ENCODE results near the gene SOCS6. TPM values are rescaled to one million over a fixed set of nuclear protein-coding genes. Genes with fewer than 3 reads are reported as not detected.

The SOCS6 gene
- polyA plus RNA-seq, 4 donors: 10.3 to 42.6 (median 13.2) TPM

DNA sequence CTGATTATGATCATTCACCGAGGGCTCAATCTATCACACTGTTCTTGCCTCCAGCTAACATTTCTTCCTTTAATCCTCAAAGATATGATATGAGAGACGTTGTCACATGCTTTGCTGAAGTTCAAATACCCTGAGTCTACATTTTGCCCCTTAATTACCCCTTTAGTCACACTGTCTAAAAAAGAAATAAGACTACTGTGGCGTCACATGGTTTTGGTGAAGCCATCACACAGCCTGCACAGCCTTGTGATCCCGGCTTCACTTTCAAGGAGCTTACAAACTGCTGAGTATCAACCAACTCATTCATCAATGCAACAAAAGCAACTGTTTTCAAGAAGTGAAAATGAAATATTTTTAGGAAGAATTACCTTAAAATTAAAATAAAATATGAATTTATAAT, 31.9 kb upstream of the SOCS6 start:
- Histone ChIP-seq H3K36me3 (ENCODE audit: control insufficient read depth in 3 of 3, insufficient read depth in 2 of 3, low read depth in 1 of 3, low read length in 3 of 3) (no peaks in the 10 kb centered on the region), H3K4me3 (ENCODE audit: low read depth in 1 of 3, low read length in 3 of 3) (no peak overlapping the region), H3K27ac (ENCODE audit: low read depth in 1 of 3, low read length in 2 of 3) (no peak overlapping the region), H3K27me3 (ENCODE audit: control insufficient read depth in 3 of 3, insufficient read depth in 3 of 3, low read length in 3 of 3) (no peaks in the 10 kb centered on the region), H3K4me1 (ENCODE audit: control insufficient read depth in 3 of 3, insufficient read depth in 2 of 3, low read depth in 1 of 3, low read length in 2 of 3) (no peaks in the 10 kb centered on the region), H3K9me3 (ENCODE audit: control insufficient read depth in 2 of 2, insufficient read depth in 1 of 2, low read depth in 1 of 2, low read length in 1 of 2) (peaks cover 0 to under 1% of the 10 kb centered on the region in 2 donors)
- DNase-seq: peak in 1 of 2 donors; percentile 26
- no peak for FAIRE-seq
- 40 to 62% (median 51%) methylated on average over 4 of the region's 4 CpGs for WGBS, 3 donors

DNA sequence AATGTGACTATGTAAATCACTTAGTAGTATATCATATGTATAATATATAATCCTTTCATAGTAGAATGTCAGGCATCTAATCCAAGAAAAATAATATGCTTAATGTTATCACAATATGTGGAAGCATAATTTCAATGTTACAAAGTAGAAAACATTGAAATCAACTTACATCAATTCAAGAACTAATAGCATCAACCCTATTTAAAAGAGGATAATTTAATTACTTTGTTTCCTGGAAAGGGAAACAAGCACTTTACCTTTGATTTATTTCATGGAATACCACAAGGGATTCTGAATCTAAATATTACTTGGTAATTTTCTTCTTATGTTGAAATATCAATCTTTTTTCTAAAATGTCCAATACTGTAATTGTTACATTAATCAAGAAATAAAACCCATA, 30.6 kb upstream of the SOCS6 start:
- H3K36me3 ChIP-seq (ENCODE audit: control insufficient read depth in 3 of 3, insufficient read depth in 2 of 3, low read depth in 1 of 3, low read length in 3 of 3): no peaks in the 10 kb centered on the region
- DNase-seq (no peak), FAIRE-seq (no peak)
- no peak overlapping the region for H3K4me3 ChIP-seq (ENCODE audit: low read depth in 1 of 3, low read length in 3 of 3)
- no peaks in the 10 kb centered on the region for H3K4me1 ChIP-seq (ENCODE audit: control insufficient read depth in 3 of 3, insufficient read depth in 2 of 3, low read depth in 1 of 3, low read length in 2 of 3)
- H3K9me3 ChIP-seq (ENCODE audit: control insufficient read depth in 2 of 2, insufficient read depth in 1 of 2, low read depth in 1 of 2, low read length in 1 of 2): peaks cover 0 to 5% of the 10 kb centered on the region in 2 donors
- no peaks in the 10 kb centered on the region for H3K27me3 ChIP-seq (ENCODE audit: control insufficient read depth in 3 of 3, insufficient read depth in 3 of 3, low read length in 3 of 3)
- H3K27ac ChIP-seq (ENCODE audit: low read depth in 1 of 3, low read length in 2 of 3): no peak overlapping the region

DNA sequence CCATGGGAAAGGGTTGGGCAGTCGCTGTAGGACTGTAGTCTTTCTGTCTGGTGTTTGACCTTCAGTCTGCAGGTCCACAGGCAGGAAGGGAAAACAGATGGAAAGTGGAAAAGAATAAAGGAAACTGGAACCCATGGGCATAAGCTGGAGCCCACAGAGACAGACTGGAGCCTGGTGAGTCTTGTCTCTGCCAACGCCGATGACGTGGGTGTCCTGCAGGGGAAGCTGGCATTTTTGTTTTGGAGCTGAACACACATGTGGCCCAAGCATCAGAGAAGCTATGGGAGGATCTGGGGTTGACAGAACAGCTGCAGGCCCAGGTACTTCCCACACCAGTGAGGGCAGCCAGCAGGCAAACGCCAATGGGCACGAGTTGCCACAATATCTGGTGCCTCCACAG, 28.2 kb upstream of the SOCS6 start:
- Histone ChIP-seq H3K4me1 (ENCODE audit: control insufficient read depth in 3 of 3, insufficient read depth in 2 of 3, low read depth in 1 of 3, low read length in 2 of 3) (no peaks in the 10 kb centered on the region), H3K27me3 (ENCODE audit: control insufficient read depth in 3 of 3, insufficient read depth in 3 of 3, low read length in 3 of 3) (no peaks in the 10 kb centered on the region), H3K9me3 (ENCODE audit: control insufficient read depth in 2 of 2, insufficient read depth in 1 of 2, low read depth in 1 of 2, low read length in 1 of 2) (peaks cover 0 to 7% of the 10 kb centered on the region in 2 donors), H3K27ac (ENCODE audit: low read depth in 1 of 3, low read length in 2 of 3) (no peak overlapping the region), H3K36me3 (ENCODE audit: control insufficient read depth in 3 of 3, insufficient read depth in 2 of 3, low read depth in 1 of 3, low read length in 3 of 3) (no peaks in the 10 kb centered on the region), H3K4me3 (ENCODE audit: low read depth in 1 of 3, low read length in 3 of 3) (no peak overlapping the region)
- DNase-seq: no peak
- 83 to 89% (median 85%) methylated on average over 6 of the region's 6 CpGs for WGBS, 3 donors
- no peak for FAIRE-seq

DNA sequence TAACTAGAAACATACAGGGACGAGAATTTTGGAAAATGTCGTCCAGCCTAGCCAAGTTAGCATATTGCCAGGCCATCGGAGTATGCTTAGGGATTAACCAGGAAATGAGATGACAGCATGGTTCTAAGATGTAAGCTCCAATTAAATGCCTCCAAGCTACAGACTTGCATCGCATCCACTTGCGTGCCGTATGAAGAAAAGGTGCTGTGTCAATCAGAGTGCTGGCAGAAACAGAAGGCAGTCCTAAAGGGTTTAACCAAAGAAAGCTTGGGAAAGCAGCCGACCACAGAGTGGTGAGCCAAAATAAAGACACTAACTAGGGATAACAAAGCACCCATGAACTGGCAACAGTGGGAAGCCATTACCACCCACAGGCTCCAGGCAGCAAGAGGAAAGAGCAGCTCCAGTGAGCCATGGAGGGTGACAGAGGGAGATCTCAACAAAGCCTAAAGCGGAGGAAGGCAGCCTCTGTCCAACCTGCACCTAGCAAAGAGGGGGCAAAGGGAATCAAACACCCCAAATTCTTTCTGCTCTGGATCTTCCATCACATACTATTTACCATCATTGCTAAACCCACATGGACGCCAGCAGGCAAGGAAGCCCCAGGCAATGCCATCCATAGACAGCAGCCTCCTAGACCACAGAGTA, 27.6 kb upstream of the SOCS6 start:
- no peak for FAIRE-seq
- H3K27ac ChIP-seq (ENCODE audit: low read depth in 1 of 3, low read length in 2 of 3): no peak overlapping the region

DNA sequence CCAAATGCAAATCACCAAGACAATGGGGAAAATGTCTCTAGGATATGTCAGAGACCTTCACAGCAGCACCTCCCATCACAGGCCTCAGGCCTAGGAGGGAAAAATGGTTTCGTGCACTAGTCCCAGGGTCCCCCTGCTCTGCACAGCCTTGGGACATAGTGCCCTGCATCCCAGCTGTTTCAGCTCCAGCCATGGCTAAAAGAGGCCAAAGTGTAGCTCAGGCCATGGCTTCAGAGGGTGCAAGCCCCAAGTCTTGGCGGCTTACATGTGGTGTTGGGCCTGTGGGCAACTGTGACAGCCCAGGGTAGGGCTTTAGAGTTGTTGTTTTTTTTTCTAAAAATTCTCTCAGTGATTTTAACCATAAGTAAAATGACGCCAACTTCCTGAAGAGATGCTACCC, 25.5 kb upstream of the SOCS6 start:
- whole genome bisulfite sequencing, 3 donors: 61 to 79% (median 66%) methylated on average over 3 of the region's 3 CpGs
- Histone ChIP-seq H3K4me3 (ENCODE audit: low read depth in 1 of 3, low read length in 3 of 3) (no peak overlapping the region), H3K27ac (ENCODE audit: low read depth in 1 of 3, low read length in 2 of 3) (no peak overlapping the region), H3K36me3 (ENCODE audit: control insufficient read depth in 3 of 3, insufficient read depth in 2 of 3, low read depth in 1 of 3, low read length in 3 of 3) (no peaks in the 10 kb centered on the region), H3K9me3 (ENCODE audit: control insufficient read depth in 2 of 2, insufficient read depth in 1 of 2, low read depth in 1 of 2, low read length in 1 of 2) (peaks cover 0 to 7% of the 10 kb centered on the region in 2 donors), H3K27me3 (ENCODE audit: control insufficient read depth in 3 of 3, insufficient read depth in 3 of 3, low read length in 3 of 3) (no peaks in the 10 kb centered on the region), H3K4me1 (ENCODE audit: control insufficient read depth in 3 of 3, insufficient read depth in 2 of 3, low read depth in 1 of 3, low read length in 2 of 3) (no peaks in the 10 kb centered on the region)
- DNase-seq (no peak), FAIRE-seq (no peak)

More for the DNA sequence above, 27.6 kb upstream of the SOCS6 start:
- Histone ChIP-seq H3K4me1 (ENCODE audit: control insufficient read depth in 3 of 3, insufficient read depth in 2 of 3, low read depth in 1 of 3, low read length in 2 of 3) (no peaks in the 10 kb centered on the region), H3K9me3 (ENCODE audit: control insufficient read depth in 2 of 2, insufficient read depth in 1 of 2, low read depth in 1 of 2, low read length in 1 of 2) (peaks cover 0 to 7% of the 10 kb centered on the region in 2 donors), H3K4me3 (ENCODE audit: low read depth in 1 of 3, low read length in 3 of 3) (no peak overlapping the region), H3K36me3 (ENCODE audit: control insufficient read depth in 3 of 3, insufficient read depth in 2 of 3, low read depth in 1 of 3, low read length in 3 of 3) (no peaks in the 10 kb centered on the region), H3K27me3 (ENCODE audit: control insufficient read depth in 3 of 3, insufficient read depth in 3 of 3, low read length in 3 of 3) (no peaks in the 10 kb centered on the region)
- WGBS, 3 donors: 92 to 97% (median 94%) methylated on average over 9 of the region's 9 CpGs
- DNase-seq: no peak

DNA sequence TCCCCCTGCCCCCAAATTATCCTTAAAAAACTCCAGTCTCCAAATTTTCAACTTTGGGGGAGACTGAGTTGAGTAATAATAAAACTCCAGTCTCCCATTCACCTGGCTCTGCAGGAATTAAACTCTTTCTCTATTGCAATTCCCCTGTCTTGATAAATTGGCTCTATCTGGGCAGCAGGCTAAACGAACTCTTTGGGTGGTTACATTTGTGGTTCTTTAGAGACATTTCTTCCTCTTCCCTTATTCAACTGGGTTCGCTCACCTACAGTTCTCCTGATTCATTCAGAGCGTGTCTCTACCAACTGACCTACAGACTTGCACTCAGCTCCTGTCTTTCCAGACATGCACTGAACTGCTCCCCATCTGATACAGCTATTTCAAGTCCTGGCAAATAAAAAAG, 17.1 kb upstream of the SOCS6 start:
- DNase-seq: no peak
- Histone ChIP-seq H3K36me3 (ENCODE audit: control insufficient read depth in 3 of 3, insufficient read depth in 2 of 3, low read depth in 1 of 3, low read length in 3 of 3) (no peaks in the 10 kb centered on the region), H3K9me3 (ENCODE audit: control insufficient read depth in 2 of 2, insufficient read depth in 1 of 2, low read depth in 1 of 2, low read length in 1 of 2) (peaks cover 1 to 24% of the 10 kb centered on the region in 2 donors), H3K4me3 (ENCODE audit: low read depth in 1 of 3, low read length in 3 of 3) (no peak overlapping the region), H3K4me1 (ENCODE audit: control insufficient read depth in 3 of 3, insufficient read depth in 2 of 3, low read depth in 1 of 3, low read length in 2 of 3) (no peaks in the 10 kb centered on the region), H3K27me3 (ENCODE audit: control insufficient read depth in 3 of 3, insufficient read depth in 3 of 3, low read length in 3 of 3) (no peaks in the 10 kb centered on the region), H3K27ac (ENCODE audit: low read depth in 1 of 3, low read length in 2 of 3) (no peak overlapping the region)
- FAIRE-seq: no peak
- 78 to 89% (median 85%) methylated on average over 3 of the region's 3 CpGs for WGBS, 3 donors

DNA sequence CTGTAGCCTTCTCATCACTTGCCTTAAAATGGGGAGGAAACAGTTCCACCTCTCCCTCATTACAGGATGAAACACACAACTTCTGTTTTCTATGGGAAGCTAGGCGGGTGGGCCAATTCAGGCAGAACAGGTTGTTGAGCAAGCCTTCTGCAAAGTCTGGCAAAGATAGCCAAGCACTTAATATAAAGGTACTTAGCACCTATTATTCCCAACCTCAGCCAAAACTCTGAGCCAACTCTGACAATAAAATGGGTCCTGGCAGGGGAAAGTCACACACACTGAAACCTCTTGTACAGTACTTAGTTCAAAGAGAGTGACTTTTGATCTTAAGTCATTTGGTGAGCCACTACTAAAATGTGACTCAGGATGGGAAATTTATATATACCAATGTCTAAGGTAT, 15.8 kb upstream of the SOCS6 start:
- Histone ChIP-seq H3K4me3 (ENCODE audit: low read depth in 1 of 3, low read length in 3 of 3) (no peak overlapping the region), H3K36me3 (ENCODE audit: control insufficient read depth in 3 of 3, insufficient read depth in 2 of 3, low read depth in 1 of 3, low read length in 3 of 3) (no peaks in the 10 kb centered on the region), H3K9me3 (ENCODE audit: control insufficient read depth in 2 of 2, insufficient read depth in 1 of 2, low read depth in 1 of 2, low read length in 1 of 2) (peaks cover 1 to 24% of the 10 kb centered on the region in 2 donors), H3K4me1 (ENCODE audit: control insufficient read depth in 3 of 3, insufficient read depth in 2 of 3, low read depth in 1 of 3, low read length in 2 of 3) (no peaks in the 10 kb centered on the region), H3K27ac (ENCODE audit: low read depth in 1 of 3, low read length in 2 of 3) (no peak overlapping the region), H3K27me3 (ENCODE audit: control insufficient read depth in 3 of 3, insufficient read depth in 3 of 3, low read length in 3 of 3) (no peaks in the 10 kb centered on the region)
- WGBS, 3 donors: 89 to 96% (median 89%) methylated on average over 1 of the region's 1 CpG
- DNase-seq (no peak), FAIRE-seq (no peak)

DNA sequence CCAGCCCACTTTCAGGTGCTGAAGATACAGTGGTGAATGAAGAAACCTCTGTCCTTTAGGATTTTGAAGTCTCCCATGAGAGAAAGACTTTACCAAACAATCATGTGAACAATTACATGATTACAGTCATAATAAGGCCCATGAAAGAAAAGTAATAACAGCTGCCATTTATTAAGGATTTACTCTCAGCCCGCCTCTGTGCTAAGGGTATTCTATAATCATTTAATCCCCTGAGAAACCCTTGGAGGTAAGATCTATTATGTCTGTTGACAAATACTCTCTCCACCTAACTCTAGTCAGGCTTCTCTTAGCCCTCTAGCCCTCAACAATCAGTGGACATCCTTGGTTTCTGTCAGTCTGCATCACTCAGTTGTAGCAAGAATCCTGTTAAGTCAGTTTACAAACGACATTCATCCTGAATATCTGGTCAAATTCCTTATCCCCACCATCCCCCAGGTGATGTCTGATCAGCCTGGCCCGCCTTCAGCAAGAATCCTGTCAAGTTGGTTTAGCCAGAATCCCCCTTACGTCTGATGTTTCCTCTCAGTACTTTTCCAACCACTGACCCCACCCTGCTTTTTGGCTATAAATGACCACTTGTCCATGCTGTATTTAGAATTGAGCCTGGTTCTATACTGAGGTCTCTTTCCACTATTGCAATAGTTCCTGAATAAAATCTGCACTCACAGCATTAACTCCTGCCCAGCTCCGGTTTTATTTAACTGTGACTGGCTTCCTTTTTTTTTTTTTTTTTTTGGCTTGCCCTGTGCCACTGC, 12.2 kb upstream of the SOCS6 start:
- Histone ChIP-seq H3K27ac (ENCODE audit: low read depth in 1 of 3, low read length in 2 of 3) (no peak overlapping the region), H3K4me1 (ENCODE audit: control insufficient read depth in 3 of 3, insufficient read depth in 2 of 3, low read depth in 1 of 3, low read length in 2 of 3) (no peaks in the 10 kb centered on the region), H3K4me3 (ENCODE audit: low read depth in 1 of 3, low read length in 3 of 3) (no peak overlapping the region), H3K36me3 (ENCODE audit: control insufficient read depth in 3 of 3, insufficient read depth in 2 of 3, low read depth in 1 of 3, low read length in 3 of 3) (no peaks in the 10 kb centered on the region), H3K9me3 (ENCODE audit: control insufficient read depth in 2 of 2, insufficient read depth in 1 of 2, low read depth in 1 of 2, low read length in 1 of 2) (peaks cover 1 to 27% of the 10 kb centered on the region in 2 donors), H3K27me3 (ENCODE audit: control insufficient read depth in 3 of 3, insufficient read depth in 3 of 3, low read length in 3 of 3) (no peaks in the 10 kb centered on the region)
- 68 to 69% (median 68%) methylated on average over 5 of the region's 5 CpGs for WGBS, 3 donors
- DNase-seq (no peak), FAIRE-seq (no peak)

All from small intestine (tissue), 7 donors.